IMR-90 (cell line): ENCODE data around the gene RTRAF.

Source experiments
- BHLHE40 ChIP-seq: fragments of 150-350 bp; IDR thresholded peaks from 2 replicates; pipeline ENCODE4 v1.6.1; 2016; ENCODE audit warnings: mild to moderate bottlenecking, low read depth, low read length
- CEBPB ChIP-seq: IDR thresholded peaks from 2 replicates; pipeline ENCODE4 v1.6.1; 2012; ENCODE audit warnings: low read depth, low read length, improper control_type of control experiment
- FOS ChIP-seq: fragments of 150-350 bp; IDR thresholded peaks from 2 replicates; pipeline ENCODE4 v1.6.1; 2016; ENCODE audit warnings: low read depth, low read length
- MAFK ChIP-seq: IDR thresholded peaks from 2 replicates; pipeline ENCODE4 v1.6.1; 2012; ENCODE audit warnings: low read depth, low read length, improper control_type of control experiment
- MAZ ChIP-seq: IDR thresholded peaks from 2 replicates; pipeline ENCODE4 v1.6.1; 2012; ENCODE audit warnings: low read depth, mild to moderate bottlenecking, low read length, improper control_type of control experiment, moderate library complexity, borderline replicate concordance
- MXI1 ChIP-seq: IDR thresholded peaks from 2 replicates; pipeline ENCODE4 v1.6.1; 2012; ENCODE audit warnings: low read depth, mild to moderate bottlenecking, low read length, moderate library complexity, borderline replicate concordance
- POLR2A ChIP-seq: IDR thresholded peaks from 2 replicates; pipeline ENCODE4 v1.6.1; 2012; ENCODE audit warnings: mild to moderate bottlenecking, low read depth, low read length
- RAD21 ChIP-seq: IDR thresholded peaks from 2 replicates; pipeline ENCODE4 v1.6.1; 2012; ENCODE audit warnings: low read length, improper control_type of control experiment
- RCOR1 ChIP-seq: IDR thresholded peaks from 2 replicates; pipeline ENCODE4 v1.6.1; 2012; ENCODE audit warnings: mild to moderate bottlenecking, low read length, improper control_type of control experiment; ENCODE audit not compliant: insufficient replicate concordance
- RFX5 ChIP-seq: IDR thresholded peaks from 2 replicates; pipeline ENCODE4 v1.8.0; 2012; ENCODE audit warnings: low read depth, mild to moderate bottlenecking, low read length, moderate library complexity
- USF2 ChIP-seq: fragments of 150-350 bp; IDR thresholded peaks from 2 replicates; pipeline ENCODE4 v1.6.1; 2017; ENCODE audit warnings: mild to moderate bottlenecking, antibody characterized with exemption, low read length, low read depth
- TF ChIP-seq, protein P1 (sequence below): conservative IDR thresholded peaks from 2 replicates; pipeline ENCODE4 v1.5.1; 2012; ENCODE audit warnings: mild to moderate bottlenecking, low read depth, low read length, improper control_type of control experiment

GRCh38 chr14:52051251-52051650, 61.9 kb downstream of the RTRAF start:
- TF ChIP-seq, protein P1, sequence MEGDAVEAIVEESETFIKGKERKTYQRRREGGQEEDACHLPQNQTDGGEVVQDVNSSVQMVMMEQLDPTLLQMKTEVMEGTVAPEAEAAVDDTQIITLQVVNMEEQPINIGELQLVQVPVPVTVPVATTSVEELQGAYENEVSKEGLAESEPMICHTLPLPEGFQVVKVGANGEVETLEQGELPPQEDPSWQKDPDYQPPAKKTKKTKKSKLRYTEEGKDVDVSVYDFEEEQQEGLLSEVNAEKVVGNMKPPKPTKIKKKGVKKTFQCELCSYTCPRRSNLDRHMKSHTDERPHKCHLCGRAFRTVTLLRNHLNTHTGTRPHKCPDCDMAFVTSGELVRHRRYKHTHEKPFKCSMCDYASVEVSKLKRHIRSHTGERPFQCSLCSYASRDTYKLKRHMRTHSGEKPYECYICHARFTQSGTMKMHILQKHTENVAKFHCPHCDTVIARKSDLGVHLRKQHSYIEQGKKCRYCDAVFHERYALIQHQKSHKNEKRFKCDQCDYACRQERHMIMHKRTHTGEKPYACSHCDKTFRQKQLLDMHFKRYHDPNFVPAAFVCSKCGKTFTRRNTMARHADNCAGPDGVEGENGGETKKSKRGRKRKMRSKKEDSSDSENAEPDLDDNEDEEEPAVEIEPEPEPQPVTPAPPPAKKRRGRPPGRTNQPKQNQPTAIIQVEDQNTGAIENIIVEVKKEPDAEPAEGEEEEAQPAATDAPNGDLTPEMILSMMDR = no peak
- TF ChIP-seq POLR2A (no peak), CEBPB (no peak), BHLHE40 (no peak), MXI1 (peak; percentile 67; the same call in 1 of the 2 replicates), FOS (no peak), RAD21 (no peak), USF2 (no peak), RFX5 (no peak), RCOR1 (no peak), MAZ (no peak), MAFK (no peak)
